ENCODE results near the gene NRXN3. TPM values are rescaled to one million over a fixed set of nuclear protein-coding genes. Genes with fewer than 3 reads are reported as not detected.

The NRXN3 gene
- total and polyA plus RNA-seq, 4 donors, result 0.07 to 1.2 (median 0.23) TPM

DNA sequence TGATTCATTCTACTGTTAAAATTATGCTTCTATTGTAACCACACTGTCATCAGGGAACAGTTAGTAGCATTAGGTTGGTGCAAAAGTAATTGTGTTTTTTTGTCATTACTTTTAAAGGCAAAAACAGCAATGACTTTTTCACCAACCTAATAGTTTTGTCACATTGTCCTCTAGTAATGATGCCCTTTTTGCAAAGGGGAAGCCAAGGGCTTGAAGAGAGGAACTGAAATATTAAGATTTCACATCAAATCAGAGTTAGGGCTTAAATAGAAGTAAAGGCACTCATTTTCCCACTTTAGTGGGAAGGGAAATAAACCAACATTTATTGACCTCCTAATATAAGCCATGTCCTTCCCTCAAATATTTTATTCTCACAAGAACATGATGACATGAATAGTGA lies 273.7 kb downstream of the NRXN3 start:
- no peaks in the 10 kb centered on the region for H3K9me3 ChIP-seq (ENCODE audit: control insufficient read depth in 4 of 4, low read length in 3 of 4)
- no peak overlapping the region for H3K27ac ChIP-seq (ENCODE audit: low read depth in 1 of 2, low read length in 2 of 2)
- no peak overlapping the region for H3K9ac ChIP-seq (ENCODE audit: low read depth in 1 of 2, low read length in 2 of 2)
- TF ChIP-seq JUND (IDR thresholded peaks at IDR 0.05) (no peak), TAF1 (conservative IDR thresholded peaks at IDR 0.05) (no peak), FOXA1 (IDR thresholded peaks at IDR 0.05) (no peak), RXRA (IDR thresholded peaks at IDR 0.05) (no peak), HNF4A (conservative IDR thresholded peaks at IDR 0.05) (no peak), RAD21 (IDR thresholded peaks at IDR 0.05) (no peak), ZBTB33 (IDR thresholded peaks at IDR 0.05) (no peak), EGR1 (IDR thresholded peaks at IDR 0.05; ENCODE audit: low read depth in 2 of 2) (no peak), SP1 (IDR thresholded peaks at IDR 0.05) (no peak), FOXA2 (IDR thresholded peaks at IDR 0.05) (no peak)
- TF ChIP-seq, protein P1, sequence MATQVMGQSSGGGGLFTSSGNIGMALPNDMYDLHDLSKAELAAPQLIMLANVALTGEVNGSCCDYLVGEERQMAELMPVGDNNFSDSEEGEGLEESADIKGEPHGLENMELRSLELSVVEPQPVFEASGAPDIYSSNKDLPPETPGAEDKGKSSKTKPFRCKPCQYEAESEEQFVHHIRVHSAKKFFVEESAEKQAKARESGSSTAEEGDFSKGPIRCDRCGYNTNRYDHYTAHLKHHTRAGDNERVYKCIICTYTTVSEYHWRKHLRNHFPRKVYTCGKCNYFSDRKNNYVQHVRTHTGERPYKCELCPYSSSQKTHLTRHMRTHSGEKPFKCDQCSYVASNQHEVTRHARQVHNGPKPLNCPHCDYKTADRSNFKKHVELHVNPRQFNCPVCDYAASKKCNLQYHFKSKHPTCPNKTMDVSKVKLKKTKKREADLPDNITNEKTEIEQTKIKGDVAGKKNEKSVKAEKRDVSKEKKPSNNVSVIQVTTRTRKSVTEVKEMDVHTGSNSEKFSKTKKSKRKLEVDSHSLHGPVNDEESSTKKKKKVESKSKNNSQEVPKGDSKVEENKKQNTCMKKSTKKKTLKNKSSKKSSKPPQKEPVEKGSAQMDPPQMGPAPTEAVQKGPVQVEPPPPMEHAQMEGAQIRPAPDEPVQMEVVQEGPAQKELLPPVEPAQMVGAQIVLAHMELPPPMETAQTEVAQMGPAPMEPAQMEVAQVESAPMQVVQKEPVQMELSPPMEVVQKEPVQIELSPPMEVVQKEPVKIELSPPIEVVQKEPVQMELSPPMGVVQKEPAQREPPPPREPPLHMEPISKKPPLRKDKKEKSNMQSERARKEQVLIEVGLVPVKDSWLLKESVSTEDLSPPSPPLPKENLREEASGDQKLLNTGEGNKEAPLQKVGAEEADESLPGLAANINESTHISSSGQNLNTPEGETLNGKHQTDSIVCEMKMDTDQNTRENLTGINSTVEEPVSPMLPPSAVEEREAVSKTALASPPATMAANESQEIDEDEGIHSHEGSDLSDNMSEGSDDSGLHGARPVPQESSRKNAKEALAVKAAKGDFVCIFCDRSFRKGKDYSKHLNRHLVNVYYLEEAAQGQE (IDR thresholded peaks at IDR 0.05), result no peak
- TF ChIP-seq, protein P2, sequence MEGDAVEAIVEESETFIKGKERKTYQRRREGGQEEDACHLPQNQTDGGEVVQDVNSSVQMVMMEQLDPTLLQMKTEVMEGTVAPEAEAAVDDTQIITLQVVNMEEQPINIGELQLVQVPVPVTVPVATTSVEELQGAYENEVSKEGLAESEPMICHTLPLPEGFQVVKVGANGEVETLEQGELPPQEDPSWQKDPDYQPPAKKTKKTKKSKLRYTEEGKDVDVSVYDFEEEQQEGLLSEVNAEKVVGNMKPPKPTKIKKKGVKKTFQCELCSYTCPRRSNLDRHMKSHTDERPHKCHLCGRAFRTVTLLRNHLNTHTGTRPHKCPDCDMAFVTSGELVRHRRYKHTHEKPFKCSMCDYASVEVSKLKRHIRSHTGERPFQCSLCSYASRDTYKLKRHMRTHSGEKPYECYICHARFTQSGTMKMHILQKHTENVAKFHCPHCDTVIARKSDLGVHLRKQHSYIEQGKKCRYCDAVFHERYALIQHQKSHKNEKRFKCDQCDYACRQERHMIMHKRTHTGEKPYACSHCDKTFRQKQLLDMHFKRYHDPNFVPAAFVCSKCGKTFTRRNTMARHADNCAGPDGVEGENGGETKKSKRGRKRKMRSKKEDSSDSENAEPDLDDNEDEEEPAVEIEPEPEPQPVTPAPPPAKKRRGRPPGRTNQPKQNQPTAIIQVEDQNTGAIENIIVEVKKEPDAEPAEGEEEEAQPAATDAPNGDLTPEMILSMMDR (IDR thresholded peaks at IDR 0.05; ENCODE audit: low read depth, low read length, missing input control), result no peak
- no peaks in the 10 kb centered on the region for H3K4me1 ChIP-seq (ENCODE audit: control insufficient read depth in 4 of 4, insufficient read depth in 4 of 4, low read length in 3 of 4)
- H3K36me3 ChIP-seq (ENCODE audit: control insufficient read depth in 4 of 4, insufficient read depth in 3 of 4, low read depth in 1 of 4, low read length in 3 of 4), result no peaks in the 10 kb centered on the region
- no peak for DNase-seq (ENCODE audit: low spot score)
- no peak overlapping the region for H3K4me3 ChIP-seq (ENCODE audit: low read depth in 1 of 3, low read length in 3 of 3)
- no peaks in the 10 kb centered on the region for H3K27me3 ChIP-seq (ENCODE audit: control insufficient read depth in 4 of 4, insufficient read depth in 4 of 4, low read length in 3 of 4)

DNA sequence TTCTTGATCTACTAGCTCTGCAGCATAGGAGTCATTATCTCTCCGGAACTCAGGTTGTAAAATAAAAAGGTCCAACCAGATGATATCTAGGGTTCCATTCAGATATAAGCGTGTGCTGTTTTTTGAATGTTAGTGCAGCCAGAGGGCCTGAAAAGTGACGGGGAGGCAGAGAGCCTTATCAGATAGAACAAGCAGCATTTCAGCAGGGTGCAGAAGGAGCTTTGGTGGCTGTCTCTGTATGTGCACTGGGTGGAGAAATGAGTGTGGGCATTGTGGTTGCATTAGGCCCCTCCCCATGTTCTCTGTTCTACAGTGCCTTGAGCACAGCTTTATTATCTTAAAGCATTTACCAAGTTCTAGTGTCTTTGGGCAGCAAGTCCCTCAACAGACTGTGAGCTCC lies 275.1 kb downstream of the NRXN3 start:
- no peaks in the 10 kb centered on the region for H3K36me3 ChIP-seq (ENCODE audit: control insufficient read depth in 4 of 4, insufficient read depth in 3 of 4, low read depth in 1 of 4, low read length in 3 of 4)
- TF ChIP-seq, protein P2 (IDR thresholded peaks at IDR 0.05; ENCODE audit: low read depth, low read length, missing input control), result no peak
- TF ChIP-seq FOXA2 (IDR thresholded peaks at IDR 0.05), result no peak
- TF ChIP-seq, protein P3, sequence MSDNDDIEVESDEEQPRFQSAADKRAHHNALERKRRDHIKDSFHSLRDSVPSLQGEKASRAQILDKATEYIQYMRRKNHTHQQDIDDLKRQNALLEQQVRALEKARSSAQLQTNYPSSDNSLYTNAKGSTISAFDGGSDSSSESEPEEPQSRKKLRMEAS (IDR thresholded peaks at IDR 0.05), result no peak
- TF ChIP-seq ZBTB33 (IDR thresholded peaks at IDR 0.05), result no peak
- TF ChIP-seq JUND (IDR thresholded peaks at IDR 0.05), result no peak
- TF ChIP-seq RXRA (IDR thresholded peaks at IDR 0.05), result no peak
- TF ChIP-seq NR2F2 (IDR thresholded peaks at IDR 0.05), result no peak
- no peak for TF ChIP-seq FOXA1 (IDR thresholded peaks at IDR 0.05)
- no peaks in the 10 kb centered on the region for H3K4me1 ChIP-seq (ENCODE audit: control insufficient read depth in 4 of 4, insufficient read depth in 4 of 4, low read length in 3 of 4)

More for the DNA sequence above, 275.1 kb downstream of the NRXN3 start:
- H3K27me3 ChIP-seq (ENCODE audit: control insufficient read depth in 4 of 4, insufficient read depth in 4 of 4, low read length in 3 of 4), result no peaks in the 10 kb centered on the region
- H3K9me3 ChIP-seq (ENCODE audit: control insufficient read depth in 4 of 4, low read length in 3 of 4), result no peaks in the 10 kb centered on the region
- H3K27ac ChIP-seq (ENCODE audit: low read depth in 1 of 2, low read length in 2 of 2), result no peak overlapping the region
- H3K4me3 ChIP-seq (ENCODE audit: low read depth in 1 of 3, low read length in 3 of 3), result no peak overlapping the region
- no peak overlapping the region for H3K9ac ChIP-seq (ENCODE audit: low read depth in 1 of 2, low read length in 2 of 2)
- no peak for DNase-seq (ENCODE audit: low spot score)
- WGBS, result 70% methylated on average over 3 of the region's 3 CpGs
